NOMO-1 (cell line): Measurements from ENCODE around the gene KLF2.

Experiments used
- DNase-seq, 2 experiments: peaks; one replicate each; lab custom pipeline; 2025; ENCODE audit not compliant: unreplicated experiment in 2 of 2; lab: John Stamatoyannopoulos, UW

Gene KLF2

DNA sequence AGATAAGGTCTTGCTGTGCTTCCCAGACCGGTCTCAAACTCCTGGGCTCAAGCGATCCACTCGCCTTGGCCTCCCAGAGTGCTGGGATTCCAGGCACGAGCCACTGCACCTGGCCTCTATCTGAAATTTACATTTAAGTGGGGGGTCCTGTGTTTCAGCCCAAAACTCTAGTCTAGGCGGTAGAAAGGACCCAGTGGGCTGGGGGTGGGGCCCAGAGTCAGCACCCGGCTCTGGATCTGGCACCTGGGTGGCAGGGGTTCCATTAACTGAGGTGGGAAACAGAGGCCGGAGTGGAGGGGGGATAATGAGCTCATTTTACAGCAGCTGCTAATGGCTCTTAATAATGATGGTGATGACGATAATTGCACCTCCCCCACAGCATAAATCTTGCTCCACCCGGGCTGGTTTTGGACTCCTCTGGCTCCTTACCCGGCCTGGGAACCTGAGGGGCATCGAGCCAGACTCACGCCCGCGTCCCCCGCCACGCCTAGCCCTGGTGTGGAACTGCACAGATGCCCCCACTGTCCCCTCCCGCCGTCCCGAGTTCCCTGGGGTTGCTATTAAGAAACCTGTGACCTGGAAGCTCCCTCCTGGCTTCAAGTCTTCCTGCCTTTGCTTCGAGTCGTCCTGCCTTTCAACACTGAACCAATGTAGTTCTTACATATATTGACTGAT is 17.8 kb upstream of the KLF2 start:
- no peak for DNase-seq

DNA sequence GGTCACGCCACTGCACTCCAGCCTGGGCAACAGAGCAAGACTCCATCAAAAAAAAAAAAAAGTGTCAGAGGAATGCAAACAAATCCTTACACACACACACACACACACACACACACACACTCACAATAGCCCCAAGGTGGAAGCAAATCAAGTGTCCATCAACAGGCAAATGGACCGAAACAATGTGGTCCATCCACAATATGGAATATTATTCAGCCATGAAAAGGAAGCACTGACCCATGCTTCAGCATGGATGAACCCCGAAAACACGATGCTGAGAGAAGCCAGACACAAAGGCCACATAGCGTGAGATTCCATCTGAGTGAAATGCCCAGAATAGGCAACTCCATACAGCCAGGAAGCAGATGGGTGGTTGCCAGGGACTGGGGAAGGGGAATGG is 16.5 kb upstream of the KLF2 start:
- DNase-seq: no peak

DNA sequence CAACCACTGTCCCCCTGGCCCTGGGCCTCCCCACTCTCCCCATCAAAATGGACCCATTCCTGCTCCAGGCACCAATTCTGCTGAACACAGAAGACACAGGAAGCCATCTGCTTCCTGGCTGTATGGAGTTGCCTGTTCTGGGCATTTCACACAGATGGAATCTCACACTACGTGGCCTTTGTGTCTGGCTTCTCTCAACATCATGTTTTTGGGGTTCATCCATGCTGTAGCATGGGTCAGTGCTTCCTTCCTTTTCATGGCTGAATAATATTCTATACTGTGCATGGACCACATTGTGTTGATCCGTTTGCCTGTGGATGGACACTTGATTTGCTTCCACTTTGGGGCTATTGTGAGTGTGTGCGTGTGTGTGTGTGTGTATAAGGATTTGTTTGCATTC is 15.0 kb upstream of the KLF2 start:
- DNase-seq: no peak

DNA sequence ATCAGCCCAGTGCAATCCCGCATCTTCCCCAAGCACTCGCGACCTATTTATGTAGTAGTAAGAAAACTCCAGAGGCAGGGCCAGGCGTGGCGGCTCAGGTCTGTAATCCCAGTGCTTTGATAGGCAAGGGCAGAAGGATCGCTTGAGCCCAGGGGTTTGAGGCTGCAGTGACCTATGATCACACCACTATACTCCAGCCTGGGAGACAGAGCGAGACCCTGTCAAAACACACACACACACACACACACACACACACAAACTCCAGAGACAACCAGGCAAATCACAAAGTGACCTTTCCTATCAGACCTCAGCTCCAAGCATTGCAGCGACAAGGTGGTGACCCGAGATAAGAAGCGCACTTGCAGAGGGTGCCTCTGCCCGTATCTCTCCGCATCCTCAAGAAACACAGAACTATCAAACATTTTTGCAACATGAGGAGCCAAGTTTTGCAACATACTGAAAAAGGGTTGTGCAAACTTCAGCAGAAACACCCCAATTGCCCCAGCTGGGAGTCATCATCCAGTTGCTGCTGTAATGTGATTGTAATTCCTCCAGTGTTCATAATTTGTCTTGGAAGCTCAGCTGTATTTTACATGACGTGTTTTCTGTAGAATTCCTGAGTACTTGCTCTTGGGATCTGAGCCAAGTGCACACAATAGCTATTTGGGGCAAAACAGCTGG is 8.7 kb upstream of the KLF2 start:
- DNase-seq: peak; percentile 54 to 88

DNA sequence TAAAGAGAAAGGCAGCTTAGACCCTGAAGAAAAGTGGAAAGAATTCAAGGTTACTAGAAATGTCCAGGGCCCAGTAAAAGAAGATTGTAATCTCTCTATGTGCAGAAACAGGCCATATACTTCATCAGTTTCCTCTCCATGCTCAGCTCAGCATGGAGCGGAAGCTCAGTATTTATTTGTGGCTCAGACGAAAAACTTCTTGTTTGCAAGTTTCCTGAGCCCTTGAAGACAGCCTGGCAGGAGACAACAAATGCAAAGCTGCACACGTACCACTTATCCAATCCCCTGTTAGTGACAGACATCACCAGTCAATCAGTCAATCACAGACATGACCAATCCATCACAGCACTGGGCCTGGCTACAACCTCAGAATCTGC is 8.1 kb upstream of the KLF2 start:
- no peak for DNase-seq

DNA sequence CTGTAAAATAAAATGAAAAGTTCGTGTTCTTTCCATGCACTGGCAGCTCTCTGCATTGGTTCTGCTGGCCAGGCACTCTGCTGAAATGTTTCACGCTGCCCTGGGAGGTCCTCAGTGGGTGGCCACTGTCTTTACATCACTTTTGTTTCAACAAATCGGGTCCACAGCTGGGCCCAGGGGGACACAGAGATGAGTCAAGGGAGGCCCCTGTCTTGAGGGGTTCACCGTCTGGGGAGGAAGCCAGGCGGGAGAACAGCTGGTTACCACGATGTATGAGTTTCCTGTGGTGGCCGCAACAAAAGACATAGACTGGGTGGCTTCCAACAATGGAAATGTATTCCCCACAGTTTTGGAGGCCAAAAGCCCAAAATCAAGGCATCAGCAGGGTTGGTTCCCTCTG is 5.1 kb upstream of the KLF2 start:
- DNase-seq: no peak

DNA sequence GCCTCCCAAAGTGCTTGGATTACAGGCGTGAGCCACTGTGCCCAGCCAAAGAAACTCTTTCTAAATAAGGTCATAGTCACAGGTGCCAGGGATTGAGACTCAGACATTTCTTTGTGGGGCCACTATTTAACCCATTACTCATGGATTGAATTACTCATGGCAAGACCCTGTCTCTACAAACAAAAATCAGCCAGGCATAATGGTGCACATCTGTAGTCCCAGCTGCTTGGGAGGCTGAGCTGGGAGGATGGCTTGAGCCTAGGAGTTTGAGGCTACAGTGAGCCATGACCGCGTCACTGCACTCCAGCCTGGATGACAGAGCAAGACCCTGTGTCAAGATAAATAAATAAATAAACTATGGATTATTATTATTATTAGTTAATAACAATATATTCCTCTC is 3.6 kb upstream of the KLF2 start:
- DNase-seq: no peak

DNA sequence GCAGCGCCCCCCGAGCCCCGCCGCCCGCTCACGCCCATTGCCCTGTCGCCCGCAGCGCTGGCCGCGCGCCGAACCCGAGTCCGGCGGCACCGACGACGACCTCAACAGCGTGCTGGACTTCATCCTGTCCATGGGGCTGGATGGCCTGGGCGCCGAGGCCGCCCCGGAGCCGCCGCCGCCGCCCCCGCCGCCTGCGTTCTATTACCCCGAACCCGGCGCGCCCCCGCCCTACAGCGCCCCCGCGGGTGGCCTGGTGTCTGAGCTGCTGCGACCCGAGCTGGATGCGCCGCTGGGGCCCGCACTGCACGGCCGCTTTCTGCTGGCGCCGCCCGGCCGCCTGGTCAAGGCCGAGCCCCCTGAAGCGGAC is 518 bp downstream of the KLF2 start:
- peak; percentile 39 for DNase-seq

DNA sequence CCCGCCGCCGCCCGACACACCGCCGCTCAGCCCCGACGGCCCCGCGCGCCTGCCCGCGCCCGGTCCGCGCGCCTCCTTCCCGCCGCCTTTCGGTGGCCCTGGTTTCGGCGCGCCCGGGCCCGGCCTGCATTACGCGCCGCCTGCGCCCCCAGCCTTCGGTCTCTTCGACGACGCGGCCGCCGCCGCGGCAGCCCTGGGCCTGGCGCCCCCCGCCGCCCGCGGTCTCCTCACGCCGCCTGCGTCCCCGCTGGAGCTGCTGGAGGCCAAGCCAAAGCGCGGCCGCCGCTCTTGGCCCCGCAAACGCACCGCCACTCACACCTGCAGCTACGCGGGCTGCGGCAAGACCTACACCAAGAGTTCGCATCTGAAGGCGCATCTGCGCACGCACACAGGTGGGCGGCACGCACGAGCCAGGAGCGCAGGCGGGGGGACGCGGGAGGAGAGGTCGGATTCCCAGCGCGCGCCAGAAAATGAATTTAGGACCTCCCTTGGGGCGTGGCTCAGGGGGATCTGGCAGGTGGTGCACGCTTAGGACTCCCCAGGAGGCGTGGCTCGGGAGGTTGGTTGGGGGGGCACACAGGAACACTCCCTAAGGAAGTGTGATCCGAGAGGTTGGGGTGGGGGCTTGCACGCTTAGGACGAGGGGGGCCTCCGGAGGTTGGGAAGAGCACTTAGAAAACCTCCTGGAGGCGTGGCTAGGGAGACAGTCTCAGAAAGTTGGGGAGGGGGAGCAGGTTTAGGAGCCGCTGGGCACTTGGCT is 1.2 kb downstream of the KLF2 start:
- peak in 1 of 2 experiments; percentile 15 for DNase-seq

DNA sequence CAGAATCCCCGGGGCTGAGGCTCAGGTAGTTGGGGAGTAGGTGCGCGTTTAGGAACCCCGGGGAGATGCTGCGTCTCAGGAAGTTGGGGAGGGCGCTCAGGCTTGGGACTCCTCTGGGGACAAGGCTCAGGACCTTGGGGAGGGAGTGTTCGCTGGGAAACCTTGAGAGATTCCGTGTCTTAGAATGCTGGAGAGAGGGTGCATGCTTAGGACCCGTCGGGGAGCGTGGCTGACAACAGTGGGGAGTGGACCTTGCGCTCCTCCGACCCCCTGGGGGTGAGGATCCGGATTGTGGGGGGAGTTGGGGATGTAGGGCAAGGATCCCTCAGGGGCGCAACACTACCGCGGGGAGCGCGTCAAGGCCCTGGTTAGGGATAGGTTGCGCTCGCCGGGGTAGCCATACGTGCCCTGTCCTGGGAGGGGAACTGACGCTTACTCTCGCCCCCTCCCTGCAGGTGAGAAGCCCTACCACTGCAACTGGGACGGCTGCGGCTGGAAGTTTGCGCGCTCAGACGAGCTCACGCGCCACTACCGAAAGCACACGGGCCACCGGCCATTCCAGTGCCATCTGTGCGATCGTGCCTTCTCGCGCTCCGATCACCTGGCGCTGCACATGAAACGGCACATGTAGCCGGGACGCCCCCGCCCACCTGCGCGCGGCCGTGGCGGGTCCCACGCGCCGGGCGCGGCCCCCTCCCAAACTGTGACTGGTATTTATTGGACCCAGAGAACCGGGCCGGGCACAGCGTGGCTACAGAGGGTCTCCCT is 2.0 kb downstream of the KLF2 start:
- no peak for DNase-seq

DNA sequence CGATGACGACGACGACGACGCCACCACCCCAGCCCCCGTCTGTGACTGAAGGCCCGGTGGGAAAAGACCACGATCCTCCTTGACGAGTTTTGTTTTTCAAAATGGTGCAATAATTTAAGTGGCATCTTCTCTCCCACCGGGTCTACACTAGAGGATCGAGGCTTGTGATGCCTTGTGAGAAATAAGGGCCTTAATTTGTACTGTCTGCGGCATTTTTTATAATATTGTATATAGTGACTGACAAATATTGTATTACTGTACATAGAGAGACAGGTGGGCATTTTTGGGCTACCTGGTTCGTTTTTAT is 2.5 kb downstream of the KLF2 start:
- no peak for DNase-seq

DNA sequence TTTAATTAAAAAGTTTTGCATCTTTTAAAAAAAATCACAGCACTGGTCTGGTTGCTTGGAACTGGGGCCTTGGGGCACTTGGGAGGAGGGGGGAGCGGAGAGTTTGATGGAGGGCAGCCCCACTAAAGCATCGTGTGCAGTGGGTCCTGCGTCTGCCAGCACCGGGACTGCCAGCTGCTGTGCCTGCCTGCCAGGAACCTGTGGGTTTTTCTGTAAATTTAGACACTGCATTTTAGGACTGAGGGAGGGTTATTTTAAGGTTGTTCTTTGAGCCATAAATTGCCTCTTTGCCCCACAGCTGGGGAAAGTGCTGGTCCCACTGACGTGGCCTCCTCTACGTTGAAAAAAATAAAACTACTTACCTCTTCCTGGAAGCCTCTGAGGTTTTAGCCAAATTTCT is 2.9 kb downstream of the KLF2 start:
- no peak for DNase-seq

DNA sequence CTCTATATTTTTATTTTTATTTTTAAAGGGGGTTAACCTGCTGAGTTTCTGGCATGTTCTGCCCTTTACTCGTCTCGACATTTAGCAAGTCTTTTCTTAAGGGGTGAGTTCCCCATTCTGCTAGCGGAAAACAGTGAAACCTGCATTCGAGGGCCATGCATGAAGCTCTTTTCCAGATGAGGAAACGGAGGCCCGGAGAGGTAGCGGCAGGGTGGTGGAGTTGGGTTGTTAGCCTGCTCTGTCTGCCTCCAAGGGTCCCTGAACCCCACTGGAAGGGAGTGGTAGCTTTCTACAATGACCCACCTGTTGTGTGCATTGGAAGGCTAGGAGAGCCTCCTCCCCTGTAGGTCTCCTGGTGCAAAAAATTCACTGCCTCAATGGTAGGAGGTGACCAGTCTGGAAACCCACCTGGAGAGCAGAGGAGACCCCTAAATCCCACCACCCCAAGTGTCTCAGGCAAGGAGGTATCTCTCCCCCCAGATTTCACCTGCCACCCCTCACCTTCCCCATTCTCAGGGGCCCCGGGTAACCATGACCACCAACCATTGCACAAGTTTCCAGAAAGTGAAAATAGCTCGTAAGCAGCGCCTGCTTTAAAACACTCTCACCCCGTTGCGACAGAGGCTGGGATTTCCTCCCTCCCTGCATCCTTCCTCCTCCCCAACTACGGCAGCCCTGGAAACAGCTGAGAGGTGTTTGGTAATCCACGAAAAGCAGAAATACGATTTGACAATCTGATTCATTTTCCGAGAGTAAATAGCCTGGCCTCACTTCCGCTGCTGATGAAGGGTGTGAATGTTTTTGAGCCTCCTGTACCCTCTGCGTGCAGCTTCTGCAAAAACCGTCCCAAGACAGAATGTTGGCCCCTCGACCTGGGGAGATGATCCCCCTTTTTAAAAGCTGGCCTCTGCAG is 3.5 kb downstream of the KLF2 start:
- DNase-seq: peak; percentile 94 to 99

DNA sequence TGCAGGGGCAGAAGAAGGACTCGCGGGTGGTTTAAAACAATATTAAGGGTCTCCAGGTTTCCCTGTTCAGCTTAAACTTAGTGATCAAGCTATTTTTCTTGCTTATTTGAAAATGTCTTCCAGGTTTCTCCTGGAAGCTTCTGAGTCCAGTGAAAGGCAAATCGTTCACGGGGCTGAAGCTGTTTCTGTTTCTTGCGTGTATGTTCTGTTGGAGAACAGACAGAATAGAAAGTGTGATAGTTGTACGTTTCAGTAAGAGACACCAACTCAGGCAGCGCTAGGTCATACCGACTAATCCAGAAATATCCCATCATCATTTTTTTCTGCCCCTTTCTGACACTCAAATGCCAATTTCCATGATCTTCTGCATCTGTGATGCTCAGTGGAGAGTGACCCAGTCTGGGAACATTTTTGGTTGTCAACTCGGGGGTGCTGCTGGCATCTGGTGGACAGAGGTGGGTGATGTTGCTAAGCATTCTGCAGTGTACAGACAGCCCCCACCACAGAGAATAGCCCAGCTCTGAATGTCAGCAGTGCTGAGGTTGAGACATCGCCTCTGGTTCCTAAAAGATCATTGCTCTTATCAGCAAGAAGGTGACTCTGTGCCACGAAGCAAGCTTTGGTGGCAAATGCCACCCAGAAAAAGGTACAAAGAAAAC is 4.3 kb downstream of the KLF2 start:
- DNase-seq: peak in 1 of 2 experiments; percentile 37

DNA sequence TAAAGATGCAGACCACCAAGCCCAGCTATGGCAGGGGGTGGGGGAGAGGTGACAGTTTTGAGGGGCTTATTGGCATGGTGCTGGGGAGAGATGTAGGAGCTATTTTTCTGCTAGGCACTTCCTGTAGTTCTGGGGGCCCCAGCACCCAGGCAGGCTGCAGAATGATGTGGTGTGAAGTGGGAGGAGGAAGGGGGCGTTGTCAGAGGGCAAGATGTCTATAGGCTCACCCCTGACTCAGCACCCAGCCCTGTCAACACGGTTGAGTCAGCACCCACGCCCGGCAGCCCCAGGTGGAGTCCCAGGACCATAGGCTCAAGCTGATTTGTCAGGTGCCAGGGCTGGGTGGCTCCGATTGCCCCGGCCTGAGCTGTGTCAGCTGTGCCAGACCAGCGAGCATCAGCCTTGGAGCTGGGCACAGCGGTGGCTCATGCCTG is 5.8 kb downstream of the KLF2 start:
- DNase-seq: peak in 1 of 2 experiments; percentile 11

DNA sequence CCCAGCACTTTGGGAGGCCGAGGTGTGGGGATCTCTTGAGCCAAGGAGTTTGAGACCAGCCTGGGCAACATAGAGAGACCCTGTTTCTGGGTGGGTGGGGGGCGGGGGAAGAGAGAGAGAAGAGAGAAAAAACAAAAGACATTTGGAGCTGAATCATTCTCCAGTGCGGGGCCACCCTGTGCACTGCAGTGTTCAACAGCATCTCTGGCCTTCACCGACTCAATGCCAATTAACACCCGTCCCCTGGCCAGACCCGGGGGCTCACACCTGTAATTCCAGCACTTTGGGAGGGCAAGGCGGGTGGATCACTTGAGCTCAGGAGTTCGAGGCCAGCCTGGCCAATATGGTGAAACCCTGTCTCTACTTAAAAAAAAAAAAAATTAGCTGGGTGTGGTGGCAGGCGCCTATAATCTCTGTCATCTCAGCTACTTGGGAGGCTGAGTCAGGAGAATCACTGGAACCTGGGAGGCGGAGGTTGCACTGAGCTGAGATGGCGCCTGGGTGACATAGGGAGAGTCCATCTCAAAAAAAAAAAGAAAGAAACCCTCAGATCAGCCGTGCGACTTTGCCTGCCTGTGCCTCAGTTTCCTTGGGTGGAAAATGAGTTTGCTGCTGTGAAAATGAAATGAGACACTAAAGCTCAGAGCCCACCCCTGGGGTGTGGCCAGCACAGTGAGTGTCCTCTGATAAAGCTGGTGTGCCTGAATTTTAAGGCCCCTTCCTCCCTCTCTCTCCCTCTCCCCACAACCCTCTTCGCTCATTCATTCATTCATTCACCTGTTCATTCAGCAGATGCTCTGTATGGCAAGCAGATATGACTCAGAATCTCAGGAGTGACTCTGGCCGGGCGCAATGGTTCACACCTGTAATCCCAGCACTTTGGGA is 6.4 kb downstream of the KLF2 start:
- no peak for DNase-seq

DNA sequence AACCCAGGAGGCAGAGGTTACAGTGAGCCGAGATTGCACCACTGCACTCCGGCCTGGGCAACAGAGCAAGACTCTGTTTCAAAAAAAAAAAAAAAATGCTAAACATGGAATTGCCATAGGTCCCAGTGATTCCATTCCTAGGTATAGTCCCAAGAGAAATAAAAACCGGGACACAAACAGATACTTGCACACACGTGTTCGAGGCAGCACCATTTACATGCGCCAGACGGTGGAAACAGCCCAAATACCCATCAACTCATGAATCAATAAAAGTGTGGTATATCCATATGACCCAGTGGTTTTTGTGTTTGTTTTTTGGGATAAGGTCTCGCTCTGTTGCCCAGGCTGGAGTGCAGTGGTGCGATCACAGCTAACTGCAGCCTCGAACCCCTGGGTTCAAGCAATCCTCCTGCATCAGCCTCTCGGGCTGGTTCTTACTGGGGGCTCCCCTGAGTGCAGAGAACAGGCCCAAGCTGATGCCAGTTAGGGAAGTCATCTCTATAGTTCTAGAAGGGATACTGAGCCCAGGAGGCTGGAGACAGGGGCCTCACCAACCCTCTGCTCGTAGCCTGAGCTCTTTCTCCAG is 8.5 kb downstream of the KLF2 start:
- DNase-seq: no peak

DNA sequence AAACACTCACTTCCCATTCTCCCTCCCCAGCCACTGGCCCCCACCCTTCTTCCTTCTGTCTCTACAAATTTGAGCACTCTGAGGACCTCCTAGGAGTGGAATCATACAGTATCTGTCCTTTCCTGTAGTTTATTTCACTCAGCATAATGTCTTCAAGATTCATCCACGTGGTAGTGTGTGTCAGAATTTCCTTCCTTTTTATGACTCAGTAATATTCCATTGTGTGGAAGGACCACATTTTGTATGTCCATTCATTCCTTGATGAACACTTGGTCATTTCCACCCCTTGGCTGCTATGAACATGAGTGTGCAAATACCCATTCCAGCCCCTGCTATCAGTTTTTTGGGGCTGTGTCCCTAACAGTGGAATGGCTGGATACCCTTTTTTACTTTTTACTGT is 9.8 kb downstream of the KLF2 start:
- DNase-seq: no peak

DNA sequence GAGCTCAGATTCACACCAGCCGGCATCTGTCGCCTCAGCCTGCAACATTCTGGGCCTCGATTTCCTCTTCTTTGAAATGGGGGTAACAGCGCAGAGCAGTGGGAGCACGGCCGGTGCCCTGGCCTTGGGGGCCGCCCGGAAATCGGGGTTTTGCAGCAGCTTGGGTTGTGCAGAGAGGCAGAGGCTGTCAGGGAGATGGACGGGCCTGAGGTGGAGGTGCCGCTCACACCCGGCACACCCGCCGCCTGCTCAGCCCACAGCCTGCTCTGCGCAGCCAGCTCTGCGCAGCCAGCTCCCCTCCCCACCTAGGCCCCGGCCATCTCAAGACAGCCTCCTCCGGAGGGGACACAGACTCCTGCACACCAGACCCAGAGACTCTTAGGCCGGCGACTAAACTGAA is 10.6 kb downstream of the KLF2 start:
- no peak for DNase-seq
